ENCODE measurements around the gene EXOC3.

Gene EXOC3

DNA sequence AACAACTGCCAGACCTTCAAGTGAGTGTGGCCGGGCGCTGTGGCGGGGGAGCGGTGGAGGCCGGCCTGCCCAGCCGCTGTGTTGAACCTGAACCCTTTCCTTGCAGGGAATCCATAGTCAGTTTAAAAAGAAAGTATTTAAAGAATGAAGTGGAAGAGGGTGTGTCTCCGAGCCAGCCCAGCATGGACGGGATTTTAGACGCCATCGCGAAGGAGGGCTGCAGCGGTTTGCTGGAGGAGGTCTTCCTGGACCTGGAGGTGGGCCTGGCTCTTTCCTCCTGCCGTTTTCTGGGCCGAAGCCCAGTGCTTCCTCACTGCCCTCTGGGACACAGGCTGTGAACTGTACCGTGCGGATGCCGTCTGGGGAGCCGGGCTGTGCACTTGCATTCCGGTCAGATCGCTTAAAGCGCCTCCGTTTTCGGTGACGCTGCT lies 19.1 kb downstream of the EXOC3 start:
- no peak overlapping the region for H3K4me3 ChIP-seq (ENCODE audit: low read depth, low read length)
- DNase-seq (ENCODE audit: low read depth), result no peak
- TF ChIP-seq, protein P1, sequence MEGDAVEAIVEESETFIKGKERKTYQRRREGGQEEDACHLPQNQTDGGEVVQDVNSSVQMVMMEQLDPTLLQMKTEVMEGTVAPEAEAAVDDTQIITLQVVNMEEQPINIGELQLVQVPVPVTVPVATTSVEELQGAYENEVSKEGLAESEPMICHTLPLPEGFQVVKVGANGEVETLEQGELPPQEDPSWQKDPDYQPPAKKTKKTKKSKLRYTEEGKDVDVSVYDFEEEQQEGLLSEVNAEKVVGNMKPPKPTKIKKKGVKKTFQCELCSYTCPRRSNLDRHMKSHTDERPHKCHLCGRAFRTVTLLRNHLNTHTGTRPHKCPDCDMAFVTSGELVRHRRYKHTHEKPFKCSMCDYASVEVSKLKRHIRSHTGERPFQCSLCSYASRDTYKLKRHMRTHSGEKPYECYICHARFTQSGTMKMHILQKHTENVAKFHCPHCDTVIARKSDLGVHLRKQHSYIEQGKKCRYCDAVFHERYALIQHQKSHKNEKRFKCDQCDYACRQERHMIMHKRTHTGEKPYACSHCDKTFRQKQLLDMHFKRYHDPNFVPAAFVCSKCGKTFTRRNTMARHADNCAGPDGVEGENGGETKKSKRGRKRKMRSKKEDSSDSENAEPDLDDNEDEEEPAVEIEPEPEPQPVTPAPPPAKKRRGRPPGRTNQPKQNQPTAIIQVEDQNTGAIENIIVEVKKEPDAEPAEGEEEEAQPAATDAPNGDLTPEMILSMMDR (IDR thresholded peaks at IDR 0.05; ENCODE audit: low read depth, low read length, missing control alignments), result no peak
- in situ Hi-C loops (cut with HindIII; ENCODE audit: low sequenced_read_pairs), result no loop called here

- DNase-seq (ENCODE audit: low read depth), result no peak
- TF ChIP-seq, protein P1 (IDR thresholded peaks at IDR 0.05; ENCODE audit: low read depth, low read length, missing control alignments), result no peak
- in situ Hi-C loops (cut with HindIII; ENCODE audit: low sequenced_read_pairs), result no loop called here
- H3K4me3 ChIP-seq (ENCODE audit: low read depth, low read length), result no peak overlapping the region
These were observed 20.3 kb downstream of the EXOC3 start for GRCh38 chr5:463301-463700.

GRCh38 chr5:463952-464351 lies 21.0 kb downstream of the EXOC3 start:
- DNase-seq (ENCODE audit: low read depth), result no peak
- TF ChIP-seq, protein P1 (IDR thresholded peaks at IDR 0.05; ENCODE audit: low read depth, low read length, missing control alignments), result no peak
- in situ Hi-C loops (cut with HindIII; ENCODE audit: low sequenced_read_pairs), result no loop called here

DNA sequence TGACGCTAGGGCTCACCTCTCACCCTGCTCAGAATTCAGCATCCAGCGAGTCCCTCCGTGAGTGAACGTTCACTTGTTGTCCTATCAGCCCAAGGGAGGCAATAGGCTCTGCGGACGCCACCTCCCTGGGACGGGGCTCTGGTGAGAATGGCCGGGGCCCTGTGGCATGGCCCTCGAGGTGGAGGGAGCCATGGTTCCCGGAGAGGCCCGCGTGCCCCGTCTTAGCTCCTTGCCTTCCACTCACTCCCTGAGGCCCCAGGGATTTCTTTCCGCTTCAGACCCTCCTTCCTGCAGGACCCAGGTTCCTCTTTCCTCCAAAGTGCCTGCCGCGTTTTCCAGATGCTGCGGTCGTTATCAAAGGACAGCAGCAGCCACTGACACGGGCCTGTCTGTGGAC lies 21.5 kb downstream of the EXOC3 start:
- no peak for DNase-seq (ENCODE audit: low read depth)
- TF ChIP-seq, protein P1 (IDR thresholded peaks at IDR 0.05; ENCODE audit: low read depth, low read length, missing control alignments), result no peak
- no peak overlapping the region for H3K4me3 ChIP-seq (ENCODE audit: low read depth, low read length)
- in situ Hi-C loops (cut with HindIII; ENCODE audit: low sequenced_read_pairs), result no loop called here

More at GRCh38 chr5:463952-464351, 21.0 kb downstream of the EXOC3 start:
- H3K4me3 ChIP-seq (ENCODE audit: low read depth, low read length), result no peak overlapping the region

GRCh38 chr5:464843-465590 lies 22.0 kb downstream of the EXOC3 start:
- no peak for DNase-seq (ENCODE audit: low read depth)
- no peak overlapping the region for H3K4me3 ChIP-seq (ENCODE audit: low read depth, low read length)
- TF ChIP-seq, protein P1 (IDR thresholded peaks at IDR 0.05; ENCODE audit: low read depth, low read length, missing control alignments), result no peak
- in situ Hi-C loops (cut with HindIII; ENCODE audit: low sequenced_read_pairs), result no loop called here

DNA sequence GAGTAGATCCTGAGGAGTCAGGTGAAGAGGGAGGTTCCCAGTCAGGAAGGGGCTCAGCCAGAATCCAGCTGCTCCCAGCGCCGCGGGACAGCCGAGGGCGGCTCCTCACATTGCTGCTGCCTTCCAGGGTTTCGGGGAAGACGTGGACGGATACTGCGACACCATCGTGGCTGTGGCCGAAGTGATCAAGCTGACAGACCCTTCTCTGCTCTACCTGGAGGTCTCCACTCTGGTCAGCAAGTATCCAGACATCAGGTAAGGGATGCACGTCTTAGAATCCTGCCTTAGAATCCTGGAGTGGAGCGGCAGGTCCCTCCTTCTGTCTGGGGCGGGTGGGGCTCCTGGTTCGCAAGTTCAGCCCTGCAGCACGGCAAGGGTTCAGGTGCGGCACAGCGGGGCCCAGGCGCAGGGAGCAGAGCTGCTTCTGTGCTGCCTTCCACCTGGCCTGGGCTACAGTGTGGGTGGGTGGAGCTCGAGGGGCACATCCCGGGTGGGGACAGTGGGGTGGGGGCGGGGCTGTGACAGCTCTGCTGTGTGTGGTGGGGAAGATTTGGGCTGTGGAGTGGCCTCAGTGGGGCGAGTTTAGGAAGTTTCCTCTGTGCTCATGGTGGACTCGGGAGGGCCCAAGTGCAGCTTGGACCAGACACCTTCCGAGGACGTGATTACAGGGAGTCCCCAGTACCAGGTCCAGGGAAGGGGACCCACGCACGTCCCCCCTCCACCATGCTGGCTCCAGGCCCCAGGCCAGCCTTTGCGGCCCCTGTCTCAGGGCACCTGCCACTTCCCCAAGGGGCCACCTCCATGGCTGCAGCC lies 22.8 kb downstream of the EXOC3 start:
- DNase-seq (ENCODE audit: low read depth), result no peak
- TF ChIP-seq, protein P1 (IDR thresholded peaks at IDR 0.05; ENCODE audit: low read depth, low read length, missing control alignments), result no peak
- in situ Hi-C loops (cut with HindIII; ENCODE audit: low sequenced_read_pairs), result no loop called here
- no peak overlapping the region for H3K4me3 ChIP-seq (ENCODE audit: low read depth, low read length)

Data from astrocyte of the cerebellum (primary cell).